NCI-H2227 treated with DMSO at 0.1 percent for 48 hours (cell line): ENCODE results near the gene MPHOSPH8.
"Not testable (repeated sequence)": the region's sequence is repeated elsewhere in the genome, so short reads cannot be mapped to it uniquely, and the experiment has no call there.

Source experiments
- DNase-seq: peaks from one replicate; lab custom pipeline; 2025; lab: John Stamatoyannopoulos, UW

The MPHOSPH8 gene

DNA sequence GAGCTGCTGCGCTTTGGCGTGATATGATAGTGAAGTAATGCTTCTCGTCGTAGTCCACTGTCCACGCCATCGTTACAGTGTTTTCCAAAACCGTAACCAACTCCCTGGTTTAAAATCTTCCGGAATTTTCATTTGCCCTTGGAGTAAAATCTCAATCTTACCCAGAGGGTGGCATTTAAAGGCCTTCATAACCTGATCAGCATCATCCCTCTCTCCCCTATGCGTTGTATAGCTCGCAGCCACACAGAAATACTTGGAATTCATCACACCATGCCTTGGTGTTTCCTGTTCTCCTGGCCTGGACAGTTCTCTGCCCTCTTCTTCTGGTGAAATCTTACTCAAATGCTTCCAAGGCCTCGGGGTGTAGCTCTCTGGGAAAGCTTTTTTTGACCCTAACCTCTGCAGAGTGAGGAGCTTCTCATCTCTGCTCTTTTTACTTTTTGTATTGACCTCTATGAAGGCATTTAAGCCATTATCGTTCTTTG lies 839 bp downstream of the MPHOSPH8 start:
- DNase-seq: no peak

DNA sequence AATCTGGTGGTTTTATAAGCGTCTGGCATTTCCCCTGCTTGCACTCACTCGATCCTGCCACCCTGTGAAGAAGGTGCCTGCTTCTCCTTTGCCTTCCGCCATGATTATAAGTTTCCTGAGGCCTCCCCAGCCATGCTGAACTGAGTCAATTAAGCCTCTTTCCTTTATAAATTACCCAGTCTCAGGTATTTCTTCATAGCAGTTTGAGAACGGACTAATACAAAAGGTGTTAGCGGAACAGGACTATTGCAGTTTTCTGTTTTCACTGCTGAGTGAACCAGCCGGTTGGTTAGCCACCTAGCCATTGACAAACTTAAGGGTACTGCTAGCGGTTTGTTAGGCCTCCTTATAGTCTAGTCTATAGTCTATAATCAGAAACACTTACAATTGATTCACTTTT lies 2.5 kb downstream of the MPHOSPH8 start:
- not testable (repeated sequence) for DNase-seq

DNA sequence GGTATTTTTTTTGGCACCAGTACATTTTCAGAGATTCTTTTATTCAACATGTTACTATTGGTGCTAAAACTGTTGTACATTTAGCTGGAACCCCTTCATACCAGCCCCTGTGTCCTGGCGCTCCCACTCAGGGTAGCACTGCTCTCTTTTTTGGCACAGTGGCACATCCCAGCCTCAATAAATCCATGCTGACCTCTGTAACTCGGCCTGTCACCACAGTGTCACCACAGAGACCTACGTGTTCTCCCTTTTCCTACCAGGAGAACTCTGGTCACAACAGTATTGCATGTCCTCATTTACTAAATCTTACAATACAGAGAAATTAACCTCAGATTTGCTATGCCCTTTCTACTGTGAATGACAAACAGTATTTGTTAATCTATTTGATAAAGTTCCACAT lies 10.2 kb downstream of the MPHOSPH8 start:
- DNase-seq: no peak

DNA sequence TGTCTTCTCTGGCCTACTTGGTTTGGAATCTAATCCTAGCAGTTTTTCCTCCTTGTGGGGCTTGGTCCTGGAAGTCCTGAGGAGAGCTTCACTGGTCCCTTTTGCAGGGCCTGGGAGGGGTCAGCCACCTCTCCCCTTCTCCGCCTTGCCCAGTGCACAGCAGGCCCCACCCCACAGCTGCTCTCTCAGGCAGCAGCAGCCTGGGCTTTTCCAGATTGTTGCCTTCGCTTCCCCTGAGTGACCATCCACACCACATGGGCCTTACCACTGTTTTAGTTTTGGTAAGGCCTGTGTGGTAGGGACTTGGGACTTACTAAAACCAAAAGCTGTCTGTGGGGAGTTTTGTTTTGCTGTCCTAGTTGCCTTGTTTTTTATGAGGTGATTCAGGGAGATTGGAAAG lies 11.5 kb downstream of the MPHOSPH8 start:
- no peak for DNase-seq

DNA sequence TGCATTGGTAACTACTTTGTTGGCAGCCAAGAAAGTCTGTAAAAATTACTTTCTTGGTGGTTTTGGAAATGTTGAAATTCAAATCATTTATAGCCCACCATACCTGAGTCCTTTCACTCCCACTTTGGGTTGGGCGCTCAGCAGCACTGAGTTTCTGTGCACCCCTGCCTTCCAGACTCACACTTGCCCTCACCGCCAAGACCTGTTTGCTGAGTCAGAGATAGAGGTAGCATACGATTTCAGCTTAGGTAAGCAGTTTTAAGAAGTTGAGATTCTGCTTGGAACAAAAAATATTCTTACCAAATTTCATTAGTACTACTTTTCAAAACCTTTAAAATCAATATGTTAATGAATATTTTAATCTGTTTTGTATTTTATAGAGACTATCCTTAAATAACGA lies 12.6 kb downstream of the MPHOSPH8 start:
- no peak for DNase-seq

DNA sequence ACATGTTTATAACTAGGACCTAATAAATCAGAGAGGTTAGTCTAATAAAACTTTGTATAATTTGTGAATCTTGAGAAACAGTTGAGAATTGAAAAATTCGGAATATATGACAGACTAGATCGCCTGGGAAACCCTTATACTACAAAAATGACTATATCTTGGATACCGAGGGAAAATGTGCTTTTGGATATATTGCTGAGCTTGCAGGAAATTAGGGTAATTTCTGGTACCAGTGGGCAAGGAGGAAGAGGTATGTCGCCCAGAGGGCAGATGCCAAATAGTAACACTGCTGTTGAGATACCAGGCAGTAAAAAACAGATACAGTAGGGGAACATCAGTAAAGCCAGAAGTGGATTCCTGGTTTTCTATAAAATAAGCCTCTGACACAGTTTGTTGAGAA lies 17.3 kb downstream of the MPHOSPH8 start:
- no peak for DNase-seq

DNA sequence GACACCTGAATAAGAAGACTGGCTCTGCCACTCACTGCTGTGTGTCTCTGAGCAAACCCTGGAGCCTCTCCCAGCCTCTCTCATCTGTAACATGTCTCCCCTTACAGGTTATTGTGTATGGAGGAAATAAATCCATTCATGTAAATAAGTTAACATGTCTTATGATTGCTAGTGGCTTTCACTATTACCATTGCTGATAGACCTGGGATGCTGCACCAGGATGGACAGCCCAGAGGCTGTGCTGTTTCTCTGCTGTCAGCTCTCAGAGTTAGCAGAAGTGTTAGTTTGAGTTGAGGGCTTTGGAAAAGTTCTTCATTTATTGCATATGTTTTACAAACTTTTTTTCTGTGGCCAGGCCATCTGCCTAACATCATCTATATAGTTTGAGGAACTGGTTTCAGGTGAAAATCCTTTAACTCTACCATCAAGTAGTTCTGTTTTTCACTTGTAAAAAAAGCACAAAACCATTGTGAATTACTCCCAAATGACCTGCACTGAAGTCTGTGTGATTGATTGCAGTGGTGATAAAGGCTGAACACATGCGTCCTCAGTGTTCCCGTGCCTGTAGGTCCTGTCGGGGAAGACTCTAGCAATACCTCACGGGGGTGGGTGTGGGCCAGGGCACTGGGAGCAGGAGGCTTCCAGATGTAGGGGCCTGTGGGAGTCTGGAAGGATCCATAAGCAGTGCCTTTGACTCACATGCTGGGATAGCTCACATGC lies 24.6 kb downstream of the MPHOSPH8 start:
- no peak for DNase-seq

DNA sequence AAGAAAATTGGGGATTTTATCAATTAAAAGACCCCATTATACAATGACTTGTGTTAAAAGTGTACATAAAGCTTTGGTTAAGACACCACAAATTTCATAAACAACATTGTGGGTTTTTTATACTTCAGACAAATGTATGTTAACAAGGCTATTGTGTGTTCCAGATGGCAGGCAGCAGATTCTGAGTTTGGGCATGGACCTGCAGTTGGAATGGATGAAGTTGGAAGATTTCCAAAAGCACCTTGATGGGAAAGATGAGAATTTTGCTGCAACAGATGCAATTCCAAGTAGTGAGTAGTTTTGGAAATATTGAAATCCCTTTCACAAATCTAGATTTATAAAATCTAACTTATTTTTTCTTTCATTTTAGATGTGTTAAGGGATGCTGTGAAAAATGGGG lies 25.4 kb downstream of the MPHOSPH8 start:
- no peak for DNase-seq

DNA sequence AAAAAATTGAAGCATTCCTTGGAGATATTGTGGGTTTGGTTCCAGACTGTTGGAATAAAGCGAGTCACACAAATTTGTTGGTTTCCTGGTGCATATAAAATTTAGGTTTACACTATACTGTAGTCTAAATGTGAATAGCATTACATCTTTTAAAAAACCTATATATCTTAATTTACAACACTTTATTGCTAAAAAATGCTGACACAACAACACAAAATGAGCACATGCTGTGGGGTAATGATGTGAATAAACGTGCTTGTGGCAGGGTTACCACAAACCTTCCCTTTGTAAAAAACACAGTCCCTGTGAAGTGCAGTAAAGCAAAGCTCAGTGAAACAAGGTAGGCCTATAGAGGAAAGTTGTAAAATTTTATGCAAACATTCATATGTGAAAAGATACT lies 27.7 kb downstream of the MPHOSPH8 start:
- no peak for DNase-seq

DNA sequence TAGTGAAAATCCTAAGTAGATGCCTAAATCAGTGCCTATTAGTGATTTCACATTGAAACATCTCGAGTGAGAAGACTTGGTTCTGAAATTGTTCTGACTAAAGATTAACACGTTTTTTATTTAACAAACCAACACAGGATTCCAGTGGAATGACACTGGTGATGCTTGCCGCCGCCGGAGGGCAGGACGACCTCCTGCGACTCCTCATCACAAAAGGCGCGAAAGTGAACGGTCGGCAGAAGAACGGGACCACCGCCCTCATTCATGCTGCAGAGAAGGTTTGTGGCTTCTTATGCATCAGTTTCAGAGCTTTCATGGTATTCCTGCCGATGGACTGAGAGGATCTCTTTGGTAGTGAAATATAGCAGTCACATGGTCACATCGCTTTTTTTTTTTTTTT lies 28.1 kb downstream of the MPHOSPH8 start:
- DNase-seq: no peak

DNA sequence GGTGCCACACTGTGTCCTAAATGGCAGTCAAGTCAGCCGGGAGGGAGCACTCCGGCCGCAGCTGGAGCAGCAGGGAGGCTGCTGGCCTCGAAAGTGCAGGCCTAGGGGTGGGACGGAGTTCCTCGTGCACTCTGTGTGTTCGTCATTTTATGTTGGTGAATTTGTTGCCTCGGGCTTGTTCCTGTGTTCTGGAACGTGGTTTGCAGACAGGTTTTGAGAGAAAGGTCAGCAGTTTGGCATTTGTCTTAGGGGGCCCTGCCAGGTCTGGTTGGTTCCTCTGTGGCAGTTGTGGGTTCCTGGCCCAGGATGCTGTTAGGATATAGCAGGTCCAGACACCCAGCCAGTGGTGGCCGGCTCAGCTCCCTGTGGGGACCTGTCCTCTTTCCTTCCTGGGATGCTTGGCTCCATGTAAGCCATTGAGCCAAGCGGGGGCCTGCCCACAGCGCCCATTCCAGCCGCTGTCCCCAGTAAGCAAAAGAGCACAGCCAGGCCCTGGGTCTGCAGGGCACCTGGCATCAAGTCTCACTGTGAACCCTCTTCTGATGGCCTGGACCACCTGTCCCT lies 30.0 kb downstream of the MPHOSPH8 start:
- no peak for DNase-seq

DNA sequence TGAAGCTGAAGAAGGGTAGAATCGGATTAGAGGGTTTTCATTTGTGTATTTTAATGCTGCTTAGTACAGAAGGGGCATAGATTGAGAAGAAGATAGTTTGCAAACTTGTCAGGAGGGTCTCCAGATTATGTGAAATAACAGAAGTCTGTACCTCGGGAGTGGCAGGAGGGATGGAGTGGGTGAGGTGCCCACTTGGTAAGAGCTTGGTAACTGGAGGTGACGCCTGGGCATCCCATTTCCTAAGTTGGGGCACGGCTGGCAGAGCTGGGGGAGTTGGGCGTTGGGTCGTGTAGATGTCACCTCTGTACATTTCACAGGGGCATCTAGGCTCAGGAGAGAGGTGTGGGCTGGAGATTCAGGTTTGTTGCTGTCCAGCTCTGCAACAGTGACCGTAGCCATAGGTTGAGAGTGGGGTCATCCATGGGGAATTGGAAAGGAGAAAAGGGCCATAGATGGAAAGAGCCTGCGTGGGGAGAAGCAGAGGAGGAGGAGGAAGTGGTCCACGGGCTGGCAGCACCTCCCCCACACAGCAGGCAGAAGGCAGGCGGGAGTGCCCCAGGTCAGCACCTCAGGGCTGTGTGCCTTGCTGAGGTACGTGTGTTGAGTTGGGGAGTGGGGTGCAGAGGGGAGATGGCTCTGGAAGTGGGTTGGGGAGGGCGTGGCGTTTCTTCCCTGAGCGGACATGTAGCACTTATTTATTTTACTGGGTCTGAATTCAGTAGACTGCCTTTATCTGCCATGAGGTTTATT lies 31.2 kb downstream of the MPHOSPH8 start:
- no peak for DNase-seq

DNA sequence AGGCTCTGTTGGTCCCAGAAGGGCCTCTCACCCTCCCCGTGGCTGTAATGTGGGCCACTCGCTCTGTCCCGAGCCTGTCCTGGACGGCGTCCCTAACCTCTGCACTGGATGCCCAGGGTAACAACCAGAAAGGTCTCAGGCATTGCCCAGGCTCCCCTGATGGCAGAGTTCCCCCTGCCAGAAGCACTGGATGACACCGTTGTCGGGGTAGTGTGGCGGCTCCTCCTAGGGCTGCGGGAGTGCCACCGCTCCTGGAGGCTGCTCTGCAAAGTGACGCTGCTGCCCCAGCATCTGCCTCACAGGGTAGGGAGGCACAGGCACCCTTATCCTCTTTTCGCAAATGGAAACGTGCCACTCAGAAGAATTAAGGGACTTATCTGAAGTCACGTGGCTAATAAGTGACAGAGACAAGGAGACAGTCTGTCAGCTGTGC lies 32.0 kb downstream of the MPHOSPH8 start:
- DNase-seq: no peak

DNA sequence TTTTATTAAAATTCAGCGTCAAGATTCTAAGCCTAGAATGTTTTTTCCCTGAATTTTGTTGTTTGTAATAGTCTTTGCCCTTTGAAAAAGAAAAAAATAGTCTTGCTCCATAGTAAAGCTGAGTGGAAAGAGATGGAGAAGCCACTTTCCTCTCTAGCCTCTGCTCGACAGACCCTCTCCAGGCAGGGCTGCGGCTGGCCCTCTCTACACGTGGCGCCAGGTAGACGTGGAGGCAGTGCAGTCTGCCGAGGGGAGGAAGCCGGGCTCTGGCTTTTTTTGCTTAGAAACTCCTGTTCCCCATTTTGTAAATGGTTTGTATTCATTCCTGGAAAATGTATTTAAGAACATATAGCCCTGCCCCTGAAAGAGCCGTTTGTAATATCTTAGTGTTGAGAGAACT lies 35.3 kb downstream of the MPHOSPH8 start:
- no peak for DNase-seq

DNA sequence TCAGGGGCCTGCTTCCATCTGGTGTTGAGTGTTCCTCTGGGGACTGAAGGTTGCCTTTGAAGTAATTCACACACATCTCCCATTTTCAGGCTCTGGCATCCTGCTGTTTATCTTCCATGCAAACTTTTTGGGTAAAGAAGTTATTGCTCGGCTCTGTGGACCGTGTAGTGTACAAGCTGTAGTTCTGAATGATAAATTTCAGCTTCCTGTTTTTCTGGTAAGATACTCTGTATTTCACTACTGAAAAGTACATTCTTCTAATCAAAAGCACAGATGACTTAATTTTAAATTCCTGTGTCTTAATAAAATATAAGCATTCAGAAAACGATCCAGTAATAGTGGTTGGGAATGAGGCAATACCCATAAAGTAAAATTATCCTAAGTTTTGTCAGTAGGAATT lies 36.7 kb downstream of the MPHOSPH8 start:
- DNase-seq: no peak

DNA sequence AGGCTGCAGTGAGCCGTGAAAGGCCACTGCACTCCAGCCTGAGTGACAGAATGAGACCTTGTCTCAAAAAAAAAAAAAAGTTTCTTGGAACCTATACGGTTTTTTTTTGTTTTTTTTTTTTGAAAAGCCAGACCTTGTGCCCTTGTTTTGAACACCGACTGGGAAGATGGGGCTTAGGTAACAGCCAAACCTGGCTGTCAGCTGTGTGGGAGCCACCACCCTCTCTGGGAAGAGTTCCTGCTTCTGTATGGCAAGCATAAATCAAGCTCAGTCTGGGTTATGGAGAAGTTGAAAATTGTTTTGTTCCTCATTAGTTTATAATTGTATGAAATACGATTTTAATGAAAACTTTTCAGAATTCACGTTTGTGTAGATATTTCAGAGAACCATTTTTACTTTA lies 39.5 kb downstream of the MPHOSPH8 start:
- no peak for DNase-seq

DNA sequence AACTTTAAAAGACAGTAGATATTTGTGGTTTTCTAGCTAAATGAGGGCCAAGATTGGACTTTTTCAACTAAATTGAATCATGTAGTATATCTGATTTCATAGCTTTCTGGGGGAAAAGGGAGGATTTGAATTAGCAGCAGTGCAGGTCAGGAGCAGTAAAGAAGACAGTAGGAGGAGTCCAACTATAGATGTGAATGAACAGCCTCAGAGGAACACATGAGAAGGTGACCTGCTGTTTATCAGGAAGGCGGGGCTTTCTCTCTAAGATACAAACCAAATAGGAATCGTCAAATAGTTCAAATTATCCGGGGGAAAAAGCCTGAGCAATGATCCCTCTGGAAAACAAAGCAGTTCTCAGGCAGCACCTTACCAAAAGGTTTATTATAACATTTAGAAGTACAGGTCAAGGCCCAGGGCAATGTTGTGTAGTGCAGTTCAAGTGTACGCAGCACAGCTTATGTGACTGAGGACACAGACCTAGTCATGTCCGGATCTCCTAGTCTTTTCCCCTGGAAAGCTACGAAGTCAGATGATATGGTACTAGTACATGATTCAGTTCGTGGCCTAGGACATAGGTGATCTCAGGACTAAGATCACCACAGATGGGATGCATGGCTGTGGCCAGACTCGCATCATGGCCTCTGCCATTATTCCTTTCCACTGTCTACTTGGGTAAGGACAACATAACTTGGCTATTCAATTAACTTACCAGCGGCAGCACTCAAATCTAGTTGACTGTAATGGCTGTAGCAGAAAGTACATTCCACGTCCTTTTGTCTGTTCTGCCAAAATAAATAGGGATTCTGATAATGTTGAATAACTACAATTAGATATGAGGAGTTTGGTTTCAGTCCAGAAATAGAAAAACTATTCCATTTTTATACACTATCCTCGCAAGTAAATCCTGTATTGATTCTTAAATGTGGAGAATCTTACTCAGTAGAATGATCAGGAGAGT lies 40.3 kb downstream of the MPHOSPH8 start:
- DNase-seq: no peak

DNA sequence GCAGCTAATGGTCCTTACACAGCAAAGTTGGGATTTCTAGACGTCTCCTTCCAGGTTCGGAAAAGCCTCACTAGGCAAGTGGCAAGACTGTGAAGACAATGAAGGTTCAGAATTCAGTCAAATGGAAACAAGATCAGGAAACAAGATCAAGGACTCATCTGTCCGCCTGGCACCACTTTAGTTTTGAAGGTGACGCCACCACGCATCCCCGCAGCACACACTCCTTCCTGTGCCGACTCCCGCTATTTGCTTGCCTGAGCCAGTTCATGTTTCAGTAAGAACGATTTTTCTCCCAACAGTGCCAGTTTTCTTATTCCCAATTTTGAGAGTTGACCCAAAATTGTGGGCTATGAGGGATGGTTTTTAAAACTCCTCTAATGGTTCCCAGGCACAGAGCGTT lies 41.4 kb downstream of the MPHOSPH8 start:
- DNase-seq: no peak

DNA sequence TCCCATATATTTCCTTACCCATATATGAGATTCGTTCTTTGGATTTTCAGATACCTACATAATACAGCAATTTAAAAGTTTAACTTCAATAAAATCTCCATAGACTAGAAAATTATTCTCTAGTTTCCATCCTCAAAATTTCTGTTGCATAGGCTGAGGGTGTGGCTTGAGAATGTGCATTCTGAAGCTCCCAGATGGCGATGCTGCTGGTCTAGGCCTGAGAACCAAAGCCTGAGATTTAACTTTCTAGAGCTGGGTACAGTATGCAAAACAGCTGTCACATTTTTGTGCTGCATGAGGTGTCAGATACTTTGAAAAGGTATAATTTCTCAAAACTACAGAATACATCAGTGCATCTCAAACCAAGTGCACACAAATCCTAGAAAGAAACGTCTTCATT lies 42.7 kb downstream of the MPHOSPH8 start:
- DNase-seq: no peak

DNA sequence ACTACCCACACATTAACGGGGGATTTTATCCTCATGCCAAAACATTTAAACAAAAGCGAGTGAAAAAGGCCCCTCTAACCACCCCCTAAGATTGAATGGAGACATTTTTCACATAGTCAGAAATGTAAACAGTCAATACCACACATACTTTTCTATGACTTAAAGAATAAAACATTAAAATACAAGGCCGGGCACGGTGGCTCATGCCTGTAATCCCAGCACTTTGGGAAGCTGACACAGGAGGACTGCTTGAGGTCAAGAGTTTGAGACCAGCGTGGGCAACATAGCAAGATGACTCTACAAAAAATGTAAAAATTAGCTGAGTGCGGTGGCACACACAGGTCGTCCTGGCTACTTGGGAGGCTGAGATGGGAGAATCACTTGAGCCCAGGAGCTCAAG lies 47.3 kb downstream of the MPHOSPH8 start:
- no peak for DNase-seq

DNA sequence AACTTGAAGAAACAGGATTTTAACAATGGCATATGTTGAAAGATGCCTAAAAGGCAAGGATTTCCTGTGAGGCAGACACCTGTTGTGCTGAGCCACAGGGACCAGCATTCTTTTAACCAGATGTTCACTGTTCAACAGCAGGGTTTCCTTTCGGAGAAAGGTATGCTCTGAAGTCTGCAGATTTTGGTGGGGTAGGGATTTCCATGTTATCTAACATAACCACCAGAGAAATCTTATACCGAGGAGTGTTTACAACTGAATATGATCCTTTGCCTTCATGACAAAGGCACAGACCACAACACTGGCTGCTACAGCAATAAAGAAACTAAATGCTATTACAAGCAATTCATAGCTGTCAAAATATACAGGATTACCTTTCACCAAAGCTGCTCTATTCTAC lies 48.1 kb downstream of the MPHOSPH8 start:
- no peak for DNase-seq

DNA sequence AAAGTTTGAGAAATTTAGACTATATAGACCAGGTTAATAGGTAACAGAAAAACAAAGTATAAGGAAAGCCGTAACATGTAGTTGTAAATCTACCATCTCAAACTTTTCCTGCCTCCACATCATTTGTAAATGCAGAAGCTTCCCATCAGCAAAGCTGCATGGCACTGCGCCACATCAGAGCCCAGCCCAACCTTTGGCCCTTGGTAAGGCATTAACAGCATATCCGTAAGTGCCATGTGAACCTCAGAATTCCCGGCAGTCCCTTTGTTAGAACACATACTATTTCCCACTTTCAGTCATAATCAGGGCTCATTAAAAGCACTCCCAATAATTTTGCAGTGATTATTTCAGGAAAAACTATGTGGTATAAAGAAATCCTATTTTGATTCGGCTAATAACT lies 51.6 kb downstream of the MPHOSPH8 start:
- DNase-seq: no peak
